Endothelial cell of umbilical vein (primary cell): ENCODE data around the gene TNN. TPM values are rescaled to one million over a fixed set of nuclear protein-coding genes. Genes with fewer than 3 reads are reported as not detected.

Experiments
- BruUV-seq: library from RNA; stranded (reverse); fragments of 400-500 nt; replicated peaks from 2 replicates; lab custom pipeline; 2021; lab: Mats Ljungman, UMichigan
- CTCF ChIA-PET: fragments of 300-600, 350-600 bp; sonication (Branson Sonifier 250); formaldehyde crosslinking; loops from one replicate; lab custom pipeline; 2021; ENCODE audit warnings: antibody characterized with exemption, inconsistent platforms; lab: Charles Lee
- POLR2A ChIA-PET: fragments of 300-600, 350-600 bp; sonication (Branson Sonifier 250); formaldehyde crosslinking; loops from one replicate; lab custom pipeline; 2021; ENCODE audit warnings: antibody characterized with exemption, inconsistent platforms; lab: Charles Lee
- DNase-seq: peaks from one replicate; pipeline ENCODE4 v3.0.0-alpha.2; 2011; ENCODE audit warnings: low read depth, low spot score
- FAIRE-seq: peaks from 2 replicates; lab custom pipeline; 2011; peaks lifted over from hg19 to GRCh38; lab: Jason Lieb, UNC
- H2AFZ ChIP-seq: 2 replicates; pipeline ENCODE4 v1.6.0; 2012; ENCODE audit warnings: low read depth, low read length, control low read depth, inconsistent platforms
- H3K27ac ChIP-seq: 2 replicates; pipeline ENCODE4 v1.5.1; 2011; ENCODE audit warnings: low read depth, mild to moderate bottlenecking, control low read depth, low read length, moderate library complexity; ENCODE audit not compliant: insufficient read depth
- H3K27me3 ChIP-seq, 2 experiments: 2 replicates each; pipeline versions ENCODE4 v1.6.0 to v1.6.1; 2011; ENCODE audit warnings: low read length in 2 of 2, mixed read lengths in 1 of 2; ENCODE audit not compliant: control insufficient read depth in 2 of 2, insufficient read depth in 2 of 2
- H3K36me3 ChIP-seq, 2 experiments: 2 replicates in 1 of 2; 3 replicates in 1 of 2; pipeline ENCODE4 v1.5.1; 2011; ENCODE audit warnings: low read length in 2 of 2, mild to moderate bottlenecking in 1 of 2, moderate library complexity in 1 of 2; ENCODE audit not compliant: control insufficient read depth in 2 of 2, insufficient read depth in 2 of 2; ENCODE audit errors: extremely low read depth in 1 of 2
- H3K4me1 ChIP-seq: 3 replicates; pipeline ENCODE4 v1.5.1; 2011; ENCODE audit warnings: mild to moderate bottlenecking, low read length; ENCODE audit not compliant: control insufficient read depth, insufficient read depth; ENCODE audit errors: extremely low read depth
- H3K4me2 ChIP-seq: 2 replicates; pipeline ENCODE4 v1.6.1; 2011; ENCODE audit warnings: low read length, control low read depth, mixed read lengths; ENCODE audit not compliant: insufficient read depth
- H3K4me3 ChIP-seq, 3 experiments: fragments of 200-600 bp in 1 of 3; sonication (generic), shearing (Covaris generic) in 1 of 3; replicated peaks in 1 of 3; 2 replicates each; pipeline ENCODE4 v1.5.1; 2011 to 2016; ENCODE audit warnings: control low read depth in 3 of 3, low read length in 3 of 3, mild to moderate bottlenecking in 2 of 3, inconsistent platforms in 1 of 3, low read depth in 1 of 3, moderate library complexity in 1 of 3; ENCODE audit not compliant: insufficient read depth in 1 of 3
- H3K79me2 ChIP-seq: 2 replicates; pipeline ENCODE4 v1.6.0; 2012; ENCODE audit warnings: low read length, inconsistent platforms; ENCODE audit not compliant: control insufficient read depth, insufficient read depth
- H3K9ac ChIP-seq: replicated peaks from 2 replicates; pipeline ENCODE3; 2011; ENCODE audit warnings: low read length, control low read depth; ENCODE audit not compliant: insufficient read depth; ENCODE audit errors: extremely low read depth
- H3K9me1 ChIP-seq: replicated peaks from 3 replicates; pipeline ENCODE4 v1.6.0; 2011; ENCODE audit warnings: mild to moderate bottlenecking, low read length; ENCODE audit not compliant: control insufficient read depth, insufficient read depth; ENCODE audit errors: extremely low read depth
- H3K9me3 ChIP-seq: replicated peaks from 2 replicates; pipeline ENCODE4 v1.5.1; 2012; ENCODE audit warnings: low read length, inconsistent platforms; ENCODE audit not compliant: control insufficient read depth, insufficient read depth
- H4K20me1 ChIP-seq: replicated peaks from 2 replicates; pipeline ENCODE3; 2011; ENCODE audit warnings: mild to moderate bottlenecking, low read length; ENCODE audit not compliant: control insufficient read depth, insufficient read depth; ENCODE audit errors: extremely low read depth
- EZH2 ChIP-seq: IDR thresholded peaks from 2 replicates; pipeline ENCODE4 v1.6.1; 2012; ENCODE audit warnings: borderline replicate concordance, low read depth, mild to moderate bottlenecking, moderate library complexity, low read length, inconsistent platforms; ENCODE audit not compliant: severe bottlenecking
- FOS ChIP-seq: IDR thresholded peaks from 2 replicates; pipeline ENCODE4 v1.6.1; 2011; ENCODE audit warnings: mild to moderate bottlenecking, low read length, moderate library complexity, borderline replicate concordance; ENCODE audit not compliant: insufficient read depth
- GATA2 ChIP-seq: IDR thresholded peaks from 2 replicates; pipeline ENCODE4 v1.7.0; 2011; ENCODE audit warnings: low read depth, mild to moderate bottlenecking, moderate library complexity, mixed read lengths, low read length; ENCODE audit not compliant: insufficient read length, insufficient read depth
- JUN ChIP-seq: IDR thresholded peaks from 2 replicates; pipeline ENCODE4 v1.6.1; 2011; ENCODE audit warnings: borderline replicate concordance, low read depth; ENCODE audit not compliant: insufficient read length, insufficient read depth
- MYC ChIP-seq: IDR thresholded peaks from one replicate; pipeline ENCODE4 v1.6.1; 2011; ENCODE audit warnings: mild to moderate bottlenecking, low read depth, low read length
- POLR2A ChIP-seq: IDR thresholded peaks from 2 replicates; pipeline ENCODE4 v1.6.1; 2012; ENCODE audit warnings: low read depth, mild to moderate bottlenecking, control low read depth, low read length
- POLR2AphosphoS5 ChIP-seq: IDR thresholded peaks from 2 replicates; pipeline ENCODE4 v1.6.1; 2012; ENCODE audit warnings: low read depth, mild to moderate bottlenecking, control low read depth, low read length, moderate library complexity; ENCODE audit not compliant: insufficient read depth
- dilution Hi-C: fragments of 300-500 bp; cut with MboI; formaldehyde crosslinking; loops from one replicate; pipeline ENCODE4 v1.15.0; 2019; ENCODE audit warnings: low sequenced_read_pairs; ENCODE audit not compliant: extremely low pct_ligation_motif_present
- intact Hi-C: fragments of 100-400 bp; cut with micrococcal nuclease; formaldehyde crosslinking; loops from one replicate; pipeline ENCODE4 v1.10.0; 2022
- polyA plus RNA-seq, 4 experiments: library from polyadenylated mRNA; depleted of rRNA in 3 of 4; stranded (reverse) in 3 of 4; unstranded in 1 of 4; fragments of >200 nt; gene quantifications; 2 replicates each; pipeline versions ENCODE4 v1.2.1 to v1.2.3, GENCODE V29; 2011 to 2012; ENCODE audit warnings: missing spikeins in 1 of 4
- total RNA-seq: library from RNA; stranded (reverse); gene quantifications from 2 replicates; pipeline ENCODE4 v1.2.3, GENCODE V29; 2021
- TF ChIP-seq, protein P1 (sequence below), 2 donors: IDR thresholded peaks; 1 replicate in 1 of 2; 2 replicates in 1 of 2; pipeline ENCODE4 v1.5.1; 2011; ENCODE audit warnings: low read length in 2 of 2, mild to moderate bottlenecking in 2 of 2, moderate library complexity in 2 of 2, control low read depth in 1 of 2, inconsistent platforms in 1 of 2, low read depth in 1 of 2; ENCODE audit not compliant: insufficient read depth in 1 of 2; ENCODE audit errors: extremely low read depth in 1 of 2
- TF ChIP-seq, protein P2 (sequence below): IDR thresholded peaks from 2 replicates; pipeline ENCODE4 v1.6.1; 2011; ENCODE audit not compliant: insufficient read depth, insufficient read length

TNN gene
- total and polyA plus RNA-seq, 2 donors (not counting 3 experiments of a cell fraction or from before 2014, with no cell fraction given) = not detected

DNA sequence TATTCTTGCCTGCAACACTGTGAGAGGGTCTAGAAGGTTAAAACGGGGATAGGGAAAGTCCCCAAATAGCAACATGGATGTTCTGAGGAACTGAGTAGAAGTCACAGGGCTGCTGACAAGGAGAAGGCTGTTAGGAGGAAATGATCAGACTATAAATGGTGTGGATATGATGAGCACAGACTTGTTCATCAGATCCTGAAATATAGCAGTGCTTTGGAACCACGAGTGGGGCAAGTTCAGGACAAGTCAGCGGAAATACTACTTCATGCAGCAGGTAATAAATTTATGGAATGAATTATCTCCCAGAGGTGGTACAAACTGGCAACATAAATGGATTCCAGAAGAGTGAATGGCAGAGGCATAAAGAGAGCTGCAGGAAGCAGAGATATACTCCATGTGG lies 128.2 kb downstream of the TNN start:
- H3K4me1 ChIP-seq = peaks cover 41% of the 10 kb centered on the region

More for the DNA sequence above, 128.2 kb downstream of the TNN start:
- ChIA-PET POLR2A (no interaction called here), CTCF (interaction anchor here (0.6 to 1.1 kb wide), 4 partner anchors 12 to 41 kb away, joined by 3 to 4 read pairs (median 4); no protein-coding TSS in a partner anchor)
- Histone ChIP-seq H3K36me3 (no peaks in the 10 kb centered on the region), H3K4me3 (no peak overlapping the region), H3K4me2 (no peak overlapping the region), H3K27me3 (no peaks in the 10 kb centered on the region), H3K9me1 (no peaks in the 10 kb centered on the region), H3K9me3 (no peaks in the 10 kb centered on the region), H3K9ac (no peak overlapping the region), H3K79me2 (no peaks in the 10 kb centered on the region), H2AFZ (no peak overlapping the region), H4K20me1 (no peaks in the 10 kb centered on the region), H3K27ac (no peak overlapping the region)
- dilution Hi-C loops = no loop called here
- FAIRE-seq (no peak), DNase-seq (no peak)
- TF ChIP-seq, protein P1, sequence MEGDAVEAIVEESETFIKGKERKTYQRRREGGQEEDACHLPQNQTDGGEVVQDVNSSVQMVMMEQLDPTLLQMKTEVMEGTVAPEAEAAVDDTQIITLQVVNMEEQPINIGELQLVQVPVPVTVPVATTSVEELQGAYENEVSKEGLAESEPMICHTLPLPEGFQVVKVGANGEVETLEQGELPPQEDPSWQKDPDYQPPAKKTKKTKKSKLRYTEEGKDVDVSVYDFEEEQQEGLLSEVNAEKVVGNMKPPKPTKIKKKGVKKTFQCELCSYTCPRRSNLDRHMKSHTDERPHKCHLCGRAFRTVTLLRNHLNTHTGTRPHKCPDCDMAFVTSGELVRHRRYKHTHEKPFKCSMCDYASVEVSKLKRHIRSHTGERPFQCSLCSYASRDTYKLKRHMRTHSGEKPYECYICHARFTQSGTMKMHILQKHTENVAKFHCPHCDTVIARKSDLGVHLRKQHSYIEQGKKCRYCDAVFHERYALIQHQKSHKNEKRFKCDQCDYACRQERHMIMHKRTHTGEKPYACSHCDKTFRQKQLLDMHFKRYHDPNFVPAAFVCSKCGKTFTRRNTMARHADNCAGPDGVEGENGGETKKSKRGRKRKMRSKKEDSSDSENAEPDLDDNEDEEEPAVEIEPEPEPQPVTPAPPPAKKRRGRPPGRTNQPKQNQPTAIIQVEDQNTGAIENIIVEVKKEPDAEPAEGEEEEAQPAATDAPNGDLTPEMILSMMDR (IDR thresholded peaks at IDR 0.05; ENCODE audit: extremely low read depth in 1 of 2, insufficient read depth in 1 of 2, low read depth in 1 of 2, low read length in 2 of 2) = no peak
- TF ChIP-seq MYC = no peak
- no peak for TF ChIP-seq POLR2A
- no peak for TF ChIP-seq GATA2
- no peak for TF ChIP-seq EZH2
- no peak for TF ChIP-seq JUN
- TF ChIP-seq POLR2AphosphoS5 = no peak
- TF ChIP-seq FOS = no peak
- TF ChIP-seq, protein P2, sequence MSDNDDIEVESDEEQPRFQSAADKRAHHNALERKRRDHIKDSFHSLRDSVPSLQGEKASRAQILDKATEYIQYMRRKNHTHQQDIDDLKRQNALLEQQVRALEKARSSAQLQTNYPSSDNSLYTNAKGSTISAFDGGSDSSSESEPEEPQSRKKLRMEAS = no peak
- no TSS peak for BruUV-seq
- intact Hi-C loops = no loop called here
